HepG2 (cell line): ENCODE measurements around the gene NATD1. TPM values are rescaled to one million over a fixed set of nuclear protein-coding genes. Genes with fewer than 3 reads are reported as not detected.

Experiments used
- ETV5 ChIP-seq: IDR thresholded peaks from 2 replicates; pipeline ENCODE4 v1.6.1; 2018; ENCODE audit warnings: missing biosample characterization, missing genetic modification reagents, inconsistent platforms, borderline replicate concordance
- NFKB2 ChIP-seq: sonication (generic); formaldehyde crosslinking; IDR thresholded peaks from 2 replicates; pipeline ENCODE4 v1.4.0; 2020; ENCODE audit warnings: missing genetic modification reagents, borderline replicate concordance
- NONO ChIP-seq, 2 experiments: fragments of 450-650 bp in 1 of 2; sonication (generic) in 1 of 2; formaldehyde crosslinking in 1 of 2; IDR thresholded peaks in 1 of 2; conservative IDR thresholded peaks in 1 of 2; 2 replicates each; pipeline versions ENCODE4 v1.6.1 to v1.8.0; 2017 to 2022; ENCODE audit warnings: mild to moderate bottlenecking in 1 of 2, missing genetic modification reagents in 1 of 2, moderate library complexity in 1 of 2
- SATB2 ChIP-seq: sonication (generic); formaldehyde crosslinking; IDR thresholded peaks from 2 replicates; pipeline ENCODE4 v1.5.0; 2020; ENCODE audit warnings: missing genetic modification reagents
- SNAI1 ChIP-seq: sonication (generic); formaldehyde crosslinking; IDR thresholded peaks from 2 replicates; pipeline ENCODE4 v1.5.0; 2020; ENCODE audit warnings: mild to moderate bottlenecking, missing genetic modification reagents, borderline replicate concordance
- ZFYVE20 ChIP-seq: sonication (generic); formaldehyde crosslinking; IDR thresholded peaks from 2 replicates; pipeline ENCODE4 v1.8.0; 2023; ENCODE audit warnings: low read depth, mild to moderate bottlenecking, moderate library complexity, missing genetic modification reagents, borderline replicate concordance
- ZNF101 ChIP-seq: sonication (generic); formaldehyde crosslinking; IDR thresholded peaks from 2 replicates; pipeline ENCODE4 v1.4.0; 2020; ENCODE audit warnings: mild to moderate bottlenecking, low read depth, missing genetic modification reagents, borderline replicate concordance
- ZNF317 ChIP-seq: sonication (generic); formaldehyde crosslinking; IDR thresholded peaks from 2 replicates; pipeline ENCODE4 v1.5.0; 2020; ENCODE audit warnings: mild to moderate bottlenecking, missing genetic modification reagents
- ZNF749 ChIP-seq: sonication (generic); formaldehyde crosslinking; IDR thresholded peaks from 2 replicates; pipeline ENCODE4 v1.8.0; 2022; ENCODE audit warnings: mild to moderate bottlenecking, missing genetic modification reagents, moderate library complexity, borderline replicate concordance
- ZNF782 ChIP-seq: sonication (generic); formaldehyde crosslinking; IDR thresholded peaks from 2 replicates; pipeline ENCODE4 v1.4.0; 2020; ENCODE audit warnings: missing genetic modification reagents, mild to moderate bottlenecking, borderline replicate concordance
- polyA plus RNA-seq, 8 experiments: library from polyadenylated mRNA; depleted of rRNA in 3 of 8; stranded (reverse) in 7 of 8; unstranded in 1 of 8; fragments of >200 nt; fragmentation: Illumina TruSeq in 4 of 8; extraction: Trizol in 4 of 8; gene quantifications; 2 replicates each; pipeline versions ENCODE4 v1.2.1 to v1.2.3, GENCODE V29; 2011 to 2016; ENCODE audit warnings: low read depth in 4 of 8, missing spikeins in 1 of 8, mixed read lengths in 1 of 8; ENCODE audit not compliant: insufficient read depth in 1 of 8
- total RNA-seq, 5 experiments: library from RNA; depleted of rRNA; stranded (reverse); fragments of >200 nt; fragmentation: Illumina TruSeq; extraction: Trizol; gene quantifications; 2 replicates each; pipeline ENCODE4 v1.2.3, GENCODE V29; 2016; ENCODE audit warnings: low read depth in 1 of 5
- TF ChIP-seq, protein P1 (sequence below): sonication (generic); formaldehyde crosslinking; IDR thresholded peaks from 2 replicates; pipeline ENCODE4 v1.8.0; 2023; ENCODE audit warnings: mild to moderate bottlenecking, missing genetic modification reagents

NATD1 gene
- total and polyA plus RNA-seq, 2 of the 13 experiments (the other 11 are each of a cell fraction or from before 2014, with no cell fraction given) = 0.31 to 2.3 TPM

GRCh38 chr17:21275047-21275578, 21.9 kb upstream of the NATD1 start (continued):
- TF ChIP-seq NFKB2 (CRISPR knock-in tag) = no peak
- TF ChIP-seq ZNF749 (CRISPR knock-in tag) = 0 out of 2 replicates have a peak, but pooled peaks have one; percentile 5
- no peak for TF ChIP-seq NONO (IDR thresholded peaks at IDR 0.05)
- TF ChIP-seq NONO (CRISPR knock-in tag; conservative IDR thresholded peaks at IDR 0.05) = peak; percentile 30; the same call in 1 of the 2 replicates
- no peak for TF ChIP-seq ZNF101
- no peak for TF ChIP-seq SNAI1 (CRISPR knock-in tag)
- TF ChIP-seq ZNF782 (CRISPR knock-in tag) = 0 out of 2 replicates have a peak, but pooled peaks have one; percentile 70
- TF ChIP-seq ETV5 = no peak
- TF ChIP-seq ZNF317 (CRISPR knock-in tag) = no peak
- no peak for TF ChIP-seq SATB2 (CRISPR knock-in tag)
- TF ChIP-seq, protein P1, sequence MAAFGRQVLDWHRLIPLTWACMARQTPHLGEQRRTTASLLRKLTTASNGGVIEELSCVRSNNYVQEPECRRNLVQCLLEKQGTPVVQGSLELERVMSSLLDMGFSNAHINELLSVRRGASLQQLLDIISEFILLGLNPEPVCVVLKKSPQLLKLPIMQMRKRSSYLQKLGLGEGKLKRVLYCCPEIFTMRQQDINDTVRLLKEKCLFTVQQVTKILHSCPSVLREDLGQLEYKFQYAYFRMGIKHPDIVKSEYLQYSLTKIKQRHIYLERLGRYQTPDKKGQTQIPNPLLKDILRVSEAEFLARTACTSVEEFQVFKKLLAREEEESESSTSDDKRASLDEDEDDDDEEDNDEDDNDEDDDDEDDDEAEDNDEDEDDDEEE (CRISPR knock-in tag) = no peak
- TF ChIP-seq ZFYVE20 (CRISPR knock-in tag) = peak; percentile 57; the same call in 1 of the 2 replicates
